ENCODE results near the gene GRM1.

- TF ChIP-seq CTCF (tag by site-specific recombination; IDR thresholded peaks at IDR 0.05), result no peak
- TF ChIP-seq ZNF426 (tag by site-specific recombination; IDR thresholded peaks at IDR 0.05), result no peak
- no peak for TF ChIP-seq SP2 (tag by site-specific recombination; IDR thresholded peaks at IDR 0.05)
- TF ChIP-seq FEZF1 (tag by site-specific recombination; IDR thresholded peaks at IDR 0.05), result no peak
- TF ChIP-seq ATF2 (tag by site-specific recombination; IDR thresholded peaks at IDR 0.05; ENCODE audit: low read depth), result no peak
- no peak for TF ChIP-seq GFI1B (tag by site-specific recombination; IDR thresholded peaks at IDR 0.05)
- no peak for TF ChIP-seq ZNF48 (tag by site-specific recombination; IDR thresholded peaks at IDR 0.05)
- no peak for TF ChIP-seq YY1 (tag by site-specific recombination; IDR thresholded peaks at IDR 0.05)
- no peak for TF ChIP-seq ZNF558 (tag by site-specific recombination; IDR thresholded peaks at IDR 0.05)
- no peak for TF ChIP-seq ZNF138 (tag by site-specific recombination; IDR thresholded peaks at IDR 0.05; ENCODE audit: borderline replicate concordance)
- TF ChIP-seq ZNF121 (tag by site-specific recombination; IDR thresholded peaks at IDR 0.05), result no peak
- TF ChIP-seq ZNF114 (tag by site-specific recombination; IDR thresholded peaks at IDR 0.05), result no peak
- no peak for TF ChIP-seq ZIC2 (tag by site-specific recombination; IDR thresholded peaks at IDR 0.05)
- TF ChIP-seq ZNF501 (tag by site-specific recombination; IDR thresholded peaks at IDR 0.05), result no peak
Observed at GRCh38 chr6:146149770-146150169, 120.9 kb downstream of the GRM1 start.

Data from HEK293 (cell line).